NT2/D1 (cell line): ENCODE data around the gene KLK4.

Experiments used
- SUZ12 ChIP-seq: IDR thresholded peaks from 2 replicates; pipeline ENCODE4 v1.6.1; 2011; ENCODE audit not compliant: insufficient read length, insufficient read depth; ENCODE audit errors: extremely low read depth
- YY1 ChIP-seq: IDR thresholded peaks from 2 replicates; pipeline ENCODE4 v1.6.1; 2011; ENCODE audit not compliant: insufficient read length, insufficient read depth
- ZNF274 ChIP-seq: IDR thresholded peaks from 2 replicates; pipeline ENCODE4 v1.6.1; 2011; ENCODE audit warnings: mild to moderate bottlenecking, low read depth, low read length

- no peak for TF ChIP-seq ZNF274
- no peak for TF ChIP-seq YY1
- no peak for TF ChIP-seq SUZ12
Measured at GRCh38 chr19:50902640-50903039, 8.6 kb downstream of the KLK4 start.
